ENCODE results near the gene MATN4. TPM values are rescaled to one million over a fixed set of nuclear protein-coding genes. Genes with fewer than 3 reads are reported as not detected.

MATN4 gene
- total and polyA plus RNA-seq, 3 donors from 2014 or later, result 1.1 to 3.5 (median 2.8) TPM

DNA sequence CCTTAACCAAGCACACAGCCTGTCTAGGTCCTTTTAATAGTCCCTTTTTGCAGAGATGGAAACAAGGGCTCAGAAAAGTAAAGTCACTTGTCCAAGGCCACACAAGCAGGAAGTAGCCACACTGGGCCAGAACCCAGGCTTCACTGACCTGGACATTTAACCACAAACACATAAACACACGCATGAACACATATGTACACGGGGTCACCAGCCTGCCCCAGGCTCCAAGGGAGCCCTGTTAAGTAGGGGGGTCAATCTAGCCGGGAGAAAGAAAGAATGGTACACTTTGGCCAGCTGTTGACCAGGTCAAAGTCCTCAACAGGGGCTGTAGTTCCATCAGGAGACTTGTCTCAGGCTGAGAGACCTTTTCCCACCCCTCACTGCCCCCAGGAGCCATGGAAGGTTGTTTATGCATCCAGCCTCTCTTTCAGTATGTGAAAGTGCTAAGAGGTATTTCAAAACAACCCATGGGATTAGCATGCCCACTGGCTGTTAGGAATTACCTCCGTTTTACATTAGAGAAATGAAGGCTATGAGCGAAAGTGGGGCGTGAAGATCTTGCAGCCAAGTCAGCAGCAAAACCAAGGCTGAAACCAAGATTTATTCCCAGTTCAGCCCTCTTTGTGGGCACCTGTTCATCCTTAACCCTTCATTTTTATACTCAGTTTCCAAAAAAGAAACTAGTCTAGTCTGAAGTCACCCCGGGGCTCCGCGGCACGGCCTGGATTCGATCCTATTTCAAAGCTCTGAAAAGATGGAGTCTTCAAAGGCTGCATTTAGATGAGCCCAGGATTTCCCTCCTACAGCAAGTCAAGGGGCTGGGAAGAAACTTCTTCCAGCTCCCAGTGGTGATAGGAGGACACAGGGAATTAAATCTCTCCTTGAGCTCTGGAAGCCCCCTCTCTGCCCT lies 30.3 kb upstream of the MATN4 start:
- no peak overlapping the region for H3K4me3 ChIP-seq
- H3K36me3 ChIP-seq (ENCODE audit: low read depth, missing control alignments), result no peaks in the 10 kb centered on the region
- peak overlapping the region; percentile 22 to 64 for H3K27ac ChIP-seq
- no peaks in the 10 kb centered on the region for H3K27me3 ChIP-seq
- intact Hi-C loops (cut with DNase I; ENCODE audit: low total_unique reads), result no loop called here
- TF ChIP-seq, protein P1, sequence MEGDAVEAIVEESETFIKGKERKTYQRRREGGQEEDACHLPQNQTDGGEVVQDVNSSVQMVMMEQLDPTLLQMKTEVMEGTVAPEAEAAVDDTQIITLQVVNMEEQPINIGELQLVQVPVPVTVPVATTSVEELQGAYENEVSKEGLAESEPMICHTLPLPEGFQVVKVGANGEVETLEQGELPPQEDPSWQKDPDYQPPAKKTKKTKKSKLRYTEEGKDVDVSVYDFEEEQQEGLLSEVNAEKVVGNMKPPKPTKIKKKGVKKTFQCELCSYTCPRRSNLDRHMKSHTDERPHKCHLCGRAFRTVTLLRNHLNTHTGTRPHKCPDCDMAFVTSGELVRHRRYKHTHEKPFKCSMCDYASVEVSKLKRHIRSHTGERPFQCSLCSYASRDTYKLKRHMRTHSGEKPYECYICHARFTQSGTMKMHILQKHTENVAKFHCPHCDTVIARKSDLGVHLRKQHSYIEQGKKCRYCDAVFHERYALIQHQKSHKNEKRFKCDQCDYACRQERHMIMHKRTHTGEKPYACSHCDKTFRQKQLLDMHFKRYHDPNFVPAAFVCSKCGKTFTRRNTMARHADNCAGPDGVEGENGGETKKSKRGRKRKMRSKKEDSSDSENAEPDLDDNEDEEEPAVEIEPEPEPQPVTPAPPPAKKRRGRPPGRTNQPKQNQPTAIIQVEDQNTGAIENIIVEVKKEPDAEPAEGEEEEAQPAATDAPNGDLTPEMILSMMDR (IDR thresholded peaks at IDR 0.05), result no peak
- TF ChIP-seq POLR2A (IDR thresholded peaks at IDR 0.05), result no peak
- no peak for DNase-seq
- no peaks in the 10 kb centered on the region for H3K9me3 ChIP-seq
- WGBS, 2 donors, result 89% methylated on average over 11 of the region's 11 CpGs
- peaks cover 51% of the 10 kb centered on the region for H3K4me1 ChIP-seq

DNA sequence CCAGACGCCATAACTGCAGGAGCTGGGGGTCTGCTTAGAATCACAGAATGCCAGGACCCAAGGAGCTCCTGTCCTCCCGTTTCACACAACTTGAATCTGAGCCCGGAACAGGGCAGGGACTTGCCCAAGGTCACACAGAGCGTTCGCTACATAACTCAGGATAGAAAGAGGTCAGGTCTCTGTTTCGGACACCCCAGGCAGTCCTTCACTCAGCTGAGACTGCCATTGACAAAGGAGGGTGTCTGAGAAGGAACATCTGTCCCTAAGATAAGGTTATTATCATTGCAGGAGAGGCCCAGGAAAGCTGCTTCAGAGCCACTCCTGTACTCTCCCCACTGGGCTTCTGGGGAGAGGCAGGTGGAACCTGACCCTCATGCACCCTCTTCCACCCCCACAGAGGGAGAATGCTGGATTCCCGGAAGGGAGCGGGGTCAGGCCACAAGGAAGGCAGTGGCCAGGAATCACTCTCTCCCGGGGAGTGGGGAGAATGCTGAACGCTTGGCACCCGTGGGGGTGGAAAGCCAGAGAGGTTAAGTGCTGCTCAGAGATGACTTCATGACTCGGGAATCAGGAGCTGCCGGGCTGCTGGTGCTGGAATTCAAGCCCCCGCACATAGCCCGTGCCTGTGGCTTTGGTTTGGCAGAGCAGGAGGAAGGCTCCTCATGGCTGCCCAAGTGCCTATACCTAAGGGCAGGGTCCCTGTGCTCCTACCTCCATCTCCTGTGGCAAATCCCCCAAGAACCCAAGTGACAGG lies 29.4 kb upstream of the MATN4 start:
- no peaks in the 10 kb centered on the region for H3K36me3 ChIP-seq (ENCODE audit: low read depth, missing control alignments)
- H3K4me1 ChIP-seq, result peaks cover 42% of the 10 kb centered on the region
- 43 to 45% methylated on average over 13 to 15 of the region's 15 CpGs for WGBS, 2 donors
- peak overlapping the region; percentile 22 to 64 for H3K27ac ChIP-seq
- DNase-seq, result peak; percentile 67
- intact Hi-C loops (cut with DNase I; ENCODE audit: low total_unique reads), result no loop called here
- TF ChIP-seq, protein P1 (IDR thresholded peaks at IDR 0.05), result no peak
- TF ChIP-seq POLR2A (IDR thresholded peaks at IDR 0.05), result no peak
- H3K9me3 ChIP-seq, result no peaks in the 10 kb centered on the region
- no peaks in the 10 kb centered on the region for H3K27me3 ChIP-seq
- H3K4me3 ChIP-seq, result no peak overlapping the region

DNA sequence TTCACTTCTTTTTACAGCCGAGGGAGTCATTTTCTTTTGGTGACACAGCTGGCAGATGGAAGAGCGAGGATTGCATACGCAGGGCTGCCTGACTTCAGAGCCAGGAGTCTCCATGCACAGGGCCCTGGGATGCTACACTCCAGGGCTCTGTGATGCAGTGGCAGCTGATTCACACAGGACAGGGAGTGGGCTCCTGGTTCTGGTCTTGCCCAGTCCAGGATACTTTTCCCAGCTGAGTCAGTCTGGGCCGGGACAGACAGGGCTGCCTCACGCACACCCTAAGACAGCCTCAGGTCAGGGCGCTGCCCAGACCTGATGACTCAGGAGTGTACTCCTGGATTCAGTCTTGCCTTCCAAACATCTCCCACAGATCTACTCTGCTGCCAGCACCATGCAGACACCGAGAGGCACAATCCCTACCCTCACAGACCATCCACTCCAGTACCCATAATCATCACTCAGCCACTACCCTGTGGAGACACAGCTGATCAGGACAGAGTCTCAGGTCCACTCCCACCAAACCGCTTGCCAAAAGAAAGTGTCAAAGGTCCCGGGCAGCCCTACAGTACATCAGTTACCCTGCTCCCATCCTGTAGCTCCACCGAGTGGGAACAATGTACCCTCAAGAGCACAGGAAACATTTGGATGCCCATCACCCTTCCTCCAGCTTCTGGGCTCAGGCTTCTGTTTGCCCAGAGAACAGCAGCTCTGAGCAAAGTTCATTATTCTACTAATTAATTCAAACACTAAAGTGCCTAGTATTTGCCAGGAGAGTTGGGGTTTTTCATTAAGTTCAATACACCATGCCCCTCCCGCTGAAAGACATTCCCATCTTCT lies 28.6 kb upstream of the MATN4 start:
- Histone ChIP-seq H3K27ac (peak overlapping the region in 1 of 2 donors; percentile 64), H3K4me1 (peaks cover 34% of the 10 kb centered on the region), H3K9me3 (no peaks in the 10 kb centered on the region), H3K27me3 (no peaks in the 10 kb centered on the region), H3K36me3 (ENCODE audit: low read depth, missing control alignments) (no peaks in the 10 kb centered on the region), H3K4me3 (no peak overlapping the region)
- whole genome bisulfite sequencing, 2 donors, result 68 to 73% methylated on average over 9 to 11 of the region's 11 CpGs
- intact Hi-C loops (cut with DNase I; ENCODE audit: low total_unique reads), result no loop called here
- TF ChIP-seq, protein P1 (IDR thresholded peaks at IDR 0.05), result no peak
- TF ChIP-seq POLR2A (IDR thresholded peaks at IDR 0.05), result no peak
- no peak for DNase-seq

DNA sequence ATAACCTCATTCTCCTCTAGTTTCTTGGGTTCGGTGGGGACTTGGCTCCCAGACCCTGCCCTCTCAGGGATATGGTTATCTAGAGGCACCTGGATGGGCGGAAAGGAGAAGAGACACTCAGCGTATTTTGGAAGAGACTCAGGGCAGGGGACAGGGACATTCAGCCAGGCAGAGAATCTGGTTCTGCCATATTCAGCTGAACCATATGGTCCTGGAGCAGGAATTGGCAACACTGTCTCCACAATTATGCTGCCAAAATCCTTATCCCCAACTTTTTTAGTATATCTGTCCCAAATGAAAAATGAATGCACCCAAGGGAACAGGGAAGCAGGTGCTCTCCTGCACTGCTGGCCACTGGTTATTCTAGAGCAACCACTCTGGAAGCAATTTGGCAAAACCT lies 22.4 kb upstream of the MATN4 start:
- TF ChIP-seq, protein P1 (IDR thresholded peaks at IDR 0.05), result no peak
- WGBS, 2 donors, result 90 to 93% methylated on average over 3 of the region's 3 CpGs
- H3K4me3 ChIP-seq, result no peak overlapping the region
- DNase-seq, result no peak
- H3K27me3 ChIP-seq, result no peaks in the 10 kb centered on the region
- intact Hi-C loops (cut with DNase I; ENCODE audit: low total_unique reads), result no loop called here
- no peaks in the 10 kb centered on the region for H3K4me1 ChIP-seq
- H3K36me3 ChIP-seq (ENCODE audit: low read depth, missing control alignments), result no peaks in the 10 kb centered on the region
- no peak overlapping the region for H3K27ac ChIP-seq
- H3K9me3 ChIP-seq, result no peaks in the 10 kb centered on the region
